ENCODE measurements around the gene SNAPC4. TPM values are rescaled to one million over a fixed set of nuclear protein-coding genes. Genes with fewer than 3 reads are reported as not detected.
A peak's percentile ranks its signal among the peaks of the same experiment; 100 is the strongest.

Gene SNAPC4
- total and polyA plus RNA-seq, 9 of the 15 experiments (the other 6 are each of a cell fraction or from before 2014, with no cell fraction given), result 0.21 to 21.8 (median 8.8) TPM

- TF ChIP-seq PTBP1 (IDR thresholded peaks at IDR 0.05; ENCODE audit: low read depth, low read length), result no peak
- TF ChIP-seq ZNF740 (CRISPR knock-in tag; IDR thresholded peaks at IDR 0.05), result no peak
- TF ChIP-seq ZNF740 (tag; IDR thresholded peaks at IDR 0.05), result no peak
- no peak for TF ChIP-seq GATA2 (CRISPR knock-in tag; IDR thresholded peaks at IDR 0.05)
- TF ChIP-seq MXI1 (IDR thresholded peaks at IDR 0.05; ENCODE audit: low read depth, low read length), result no peak
- no peak for TF ChIP-seq RNF2 (IDR thresholded peaks at IDR 0.05)
- no peak for TF ChIP-seq IRF2 (CRISPR knock-in tag; IDR thresholded peaks at IDR 0.05)
- no peak for TF ChIP-seq ARID1B (IDR thresholded peaks at IDR 0.05)
- TF ChIP-seq XRCC3 (IDR thresholded peaks at IDR 0.05), result no peak
- no peak for TF ChIP-seq ZNF551 (CRISPR knock-in tag; IDR thresholded peaks at IDR 0.05)
- no peak for TF ChIP-seq ZNF449 (CRISPR knock-in tag; IDR thresholded peaks at IDR 0.05)
- no peak for TF ChIP-seq ZKSCAN3 (CRISPR knock-in tag; IDR thresholded peaks at IDR 0.05)
- 0 out of 4 replicates have a peak, but pooled peaks of 1 of the 2 experiments have one; percentile 39 for TF ChIP-seq UBTF (IDR thresholded peaks at IDR 0.05; ENCODE audit: borderline replicate concordance in 1 of 2, low read depth in 2 of 2, low read length in 2 of 2)
- no peak for TF ChIP-seq RBM25 (IDR thresholded peaks at IDR 0.05; ENCODE audit: low read depth, low read length, severe bottlenecking)
- no peak for TF ChIP-seq ZEB2 (IDR thresholded peaks at IDR 0.05)
- TF ChIP-seq ZNF24 (IDR thresholded peaks at IDR 0.05), result no peak
- TF ChIP-seq TEAD4 (IDR thresholded peaks at IDR 0.05; ENCODE audit: low read length), result no peak
- TF ChIP-seq TEAD4 (CRISPR knock-in tag; IDR thresholded peaks at IDR 0.05; ENCODE audit: borderline replicate concordance), result no peak
- peak; percentile 93 for TF ChIP-seq POLR2AphosphoS2 (IDR thresholded peaks at IDR 0.05; ENCODE audit: low read length)
- no peak for TF ChIP-seq DEAF1 (CRISPR knock-in tag; IDR thresholded peaks at IDR 0.05)
- TF ChIP-seq ZC3H11A (IDR thresholded peaks at IDR 0.05; ENCODE audit: low read depth, low read length), result no peak
- no peak for TF ChIP-seq KLF13 (tag; IDR thresholded peaks at IDR 0.05; ENCODE audit: borderline replicate concordance, low read depth)
- TF ChIP-seq MAFF (IDR thresholded peaks at IDR 0.05; ENCODE audit: low read length), result no peak
- no peak for TF ChIP-seq XRCC4 (IDR thresholded peaks at IDR 0.05; ENCODE audit: extremely low read depth, insufficient read depth, insufficient read length)
Observed at GRCh38 chr9:136439481-136440408, 39.8 kb upstream of the SNAPC4 start, which contains the start of gene INPP5E (continued).
